ENCODE data around the gene ATP11A. TPM values are rescaled to one million over a fixed set of nuclear protein-coding genes. Genes with fewer than 3 reads are reported as not detected.

The ATP11A gene
- total RNA-seq, 1 experiment from 2014 or later = 232 TPM

- TF ChIP-seq CTCF (IDR thresholded peaks at IDR 0.05; ENCODE audit: insufficient read depth in 1 of 2, low read depth in 1 of 2, low read length in 1 of 2, severe bottlenecking in 1 of 2, unreplicated experiment in 1 of 2) = peak in 1 of 2 experiments; percentile 22
- ChIA-PET CTCF (interaction anchor here (0.6 kb wide), 2 partner anchors 8 to 59 kb away, joined by 3 to 4 read pairs; no protein-coding TSS in a partner anchor), POLR2A (no interaction called here)
- no TSS peak for BruUV-seq (replicated peaks)
- Mint-ChIP-seq H3K27ac (ENCODE audit: unreplicated experiment) (no peak overlapping the region), H3K4me1 (ENCODE audit: low read depth, unreplicated experiment) (peaks cover 7% of the 10 kb centered on the region), H3K27me3 (ENCODE audit: insufficient read depth, unreplicated experiment) (no peaks in the 10 kb centered on the region), H3K36me3 (ENCODE audit: insufficient read depth, unreplicated experiment) (no peaks in the 10 kb centered on the region), H3K9me3 (ENCODE audit: unreplicated experiment) (no peaks in the 10 kb centered on the region), H3K4me3 (ENCODE audit: unreplicated experiment) (no peak overlapping the region)
- H3K4me3 ChIP-seq (ENCODE audit: low read depth, low read length) = no peak overlapping the region
- no peaks in the 10 kb centered on the region for H3K27me3 ChIP-seq (replicated peaks; ENCODE audit: control insufficient read depth, insufficient read depth, low read length)
- H3K4me1 ChIP-seq = peaks cover 7% of the 10 kb centered on the region; the same call in 1 of the 2 replicates
- intact Hi-C loops (cut with micrococcal nuclease; ENCODE audit: unreplicated experiment) = loop anchor here (5.0 kb wide), 1 partner anchor 53 kb away; no protein-coding TSS in a partner anchor
- no peaks in the 10 kb centered on the region for H3K9me3 ChIP-seq
- peak; percentile 39 to 50 for DNase-seq
- H3K36me3 ChIP-seq (ENCODE audit: control insufficient read depth, insufficient read depth, low read length) = no peaks in the 10 kb centered on the region
Measured at GRCh38 chr13:112669881-112670499, 19.8 kb upstream of the ATP11A start.

GRCh38 chr13:112670864-112671263 lies 19.0 kb upstream of the ATP11A start:
- BruUV-seq (replicated peaks) = no TSS peak
- intact Hi-C loops (cut with micrococcal nuclease; ENCODE audit: unreplicated experiment) = loop anchor here (5.0 kb wide), 1 partner anchor 54 kb away; no protein-coding TSS in a partner anchor
- Mint-ChIP-seq H3K4me1 (ENCODE audit: low read depth, unreplicated experiment) (peaks cover 7% of the 10 kb centered on the region), H3K27me3 (ENCODE audit: insufficient read depth, unreplicated experiment) (no peaks in the 10 kb centered on the region), H3K9me3 (ENCODE audit: unreplicated experiment) (no peaks in the 10 kb centered on the region), H3K27ac (ENCODE audit: unreplicated experiment) (no peak overlapping the region), H3K36me3 (ENCODE audit: insufficient read depth, unreplicated experiment) (no peaks in the 10 kb centered on the region), H3K4me3 (ENCODE audit: unreplicated experiment) (no peak overlapping the region)
- no peak for TF ChIP-seq CTCF (IDR thresholded peaks at IDR 0.05; ENCODE audit: insufficient read depth in 1 of 2, low read depth in 1 of 2, low read length in 1 of 2, severe bottlenecking in 1 of 2, unreplicated experiment in 1 of 2)
- H3K9me3 ChIP-seq = no peaks in the 10 kb centered on the region
- H3K4me1 ChIP-seq = peaks cover 7% of the 10 kb centered on the region; the same call in 1 of the 2 replicates
- POLR2A ChIA-PET = no interaction called here
- H3K27me3 ChIP-seq (replicated peaks; ENCODE audit: control insufficient read depth, insufficient read depth, low read length) = no peaks in the 10 kb centered on the region
- no peak for DNase-seq
- no peaks in the 10 kb centered on the region for H3K36me3 ChIP-seq (ENCODE audit: control insufficient read depth, insufficient read depth, low read length)
- no peak overlapping the region for H3K4me3 ChIP-seq (ENCODE audit: low read depth, low read length)
- CTCF ChIA-PET = interaction anchor here (0.6 kb wide), 1 partner anchor 292 kb away, joined by 3 read pairs; no protein-coding TSS in a partner anchor

GRCh38 chr13:112671359-112671758 lies 18.5 kb upstream of the ATP11A start:
- H3K4me1 Mint-ChIP-seq (ENCODE audit: low read depth, unreplicated experiment) = peaks cover 7% of the 10 kb centered on the region
- H3K4me1 ChIP-seq = peaks cover 7% of the 10 kb centered on the region; the same call in 1 of the 2 replicates
- no TSS peak for BruUV-seq (replicated peaks)
- no peaks in the 10 kb centered on the region for H3K9me3 Mint-ChIP-seq (ENCODE audit: unreplicated experiment)
- ChIA-PET CTCF (interaction anchor here (0.6 kb wide), 1 partner anchor 291 kb away, joined by 3 read pairs; no protein-coding TSS in a partner anchor), POLR2A (interaction anchor here (0.5 kb wide), 1 partner anchor 708 kb away, joined by 3 read pairs; no protein-coding TSS in a partner anchor)
- no peak overlapping the region for H3K4me3 Mint-ChIP-seq (ENCODE audit: unreplicated experiment)
- no peaks in the 10 kb centered on the region for H3K36me3 ChIP-seq (ENCODE audit: control insufficient read depth, insufficient read depth, low read length)
- H3K4me3 ChIP-seq (ENCODE audit: low read depth, low read length) = no peak overlapping the region
- no peaks in the 10 kb centered on the region for H3K9me3 ChIP-seq
- H3K27me3 Mint-ChIP-seq (ENCODE audit: insufficient read depth, unreplicated experiment) = no peaks in the 10 kb centered on the region
- DNase-seq = no peak
- no peaks in the 10 kb centered on the region for H3K27me3 ChIP-seq (replicated peaks; ENCODE audit: control insufficient read depth, insufficient read depth, low read length)
- no peak for TF ChIP-seq CTCF (IDR thresholded peaks at IDR 0.05; ENCODE audit: insufficient read depth in 1 of 2, low read depth in 1 of 2, low read length in 1 of 2, severe bottlenecking in 1 of 2, unreplicated experiment in 1 of 2)
- no peak overlapping the region for H3K27ac Mint-ChIP-seq (ENCODE audit: unreplicated experiment)
- intact Hi-C loops (cut with micrococcal nuclease; ENCODE audit: unreplicated experiment) = loop anchor here (5.0 kb wide), 1 partner anchor 54 kb away; no protein-coding TSS in a partner anchor
- no peaks in the 10 kb centered on the region for H3K36me3 Mint-ChIP-seq (ENCODE audit: insufficient read depth, unreplicated experiment)

All from Caco-2 (cell line).